Fibroblast of lung (primary cell): ENCODE results near the gene SLC6A4. TPM values are rescaled to one million over a fixed set of nuclear protein-coding genes. Genes with fewer than 3 reads are reported as not detected.

Experiments used
- DNase-seq, 2 donors: peaks; one replicate each; pipeline versions ENCODE4 v3.0.0 to v3.0.0-alpha.2; 2010; ENCODE audit warnings: low read depth in 2 of 2
- H2AFZ ChIP-seq: 2 replicates; pipeline ENCODE4 v1.5.1; 2012; ENCODE audit warnings: low read length, control low read depth, inconsistent platforms
- H3K27ac ChIP-seq: 2 replicates; pipeline ENCODE4 v1.5.1; 2011; ENCODE audit warnings: low read length, control low read depth; ENCODE audit not compliant: insufficient read depth
- H3K27me3 ChIP-seq: 2 replicates; pipeline ENCODE4 v1.5.1; 2011; ENCODE audit warnings: mild to moderate bottlenecking, low read length; ENCODE audit not compliant: control insufficient read depth, insufficient read depth
- H3K36me3 ChIP-seq: 2 replicates; pipeline ENCODE4 v1.5.1; 2011; ENCODE audit warnings: low read length; ENCODE audit not compliant: control insufficient read depth, insufficient read depth
- H3K4me1 ChIP-seq: 2 replicates; pipeline ENCODE4 v1.5.1; 2011; ENCODE audit warnings: low read length; ENCODE audit not compliant: control insufficient read depth, insufficient read depth; ENCODE audit errors: extremely low read depth
- H3K4me2 ChIP-seq: 2 replicates; pipeline ENCODE4 v1.5.1; 2011; ENCODE audit warnings: low read length, control low read depth; ENCODE audit not compliant: insufficient read depth; ENCODE audit errors: extremely low read depth
- H3K4me3 ChIP-seq, 4 experiments: fragments of 200-600 bp in 1 of 4; sonication (generic) in 1 of 4; replicated peaks in 1 of 4; 2 replicates each; pipeline ENCODE4 v1.5.1; 2011 to 2016; ENCODE audit warnings: low read length in 4 of 4, low read depth in 3 of 4, mild to moderate bottlenecking in 3 of 4, control low read depth in 2 of 4, inconsistent platforms in 1 of 4, mixed read lengths in 1 of 4; ENCODE audit not compliant: insufficient read depth in 1 of 4; ENCODE audit errors: control extremely low read depth in 1 of 4
- H3K79me2 ChIP-seq: 2 replicates; pipeline ENCODE4 v1.5.1; 2012; ENCODE audit warnings: mild to moderate bottlenecking, low read length, inconsistent platforms; ENCODE audit not compliant: control insufficient read depth, insufficient read depth
- H3K9ac ChIP-seq: 2 replicates; pipeline ENCODE4 v1.5.1; 2011; ENCODE audit warnings: mild to moderate bottlenecking, low read length, control low read depth; ENCODE audit not compliant: insufficient read depth
- H3K9me3 ChIP-seq: 2 replicates; pipeline ENCODE4 v1.5.1; 2012; ENCODE audit warnings: low read depth, low read length; ENCODE audit not compliant: control insufficient read depth, insufficient read depth
- H4K20me1 ChIP-seq: 2 replicates; pipeline ENCODE4 v1.5.1; 2011; ENCODE audit warnings: low read length; ENCODE audit not compliant: control insufficient read depth, insufficient read depth; ENCODE audit errors: extremely low read depth
- EZH2 ChIP-seq: IDR thresholded peaks from 2 replicates; pipeline ENCODE4 v1.5.1; 2012; ENCODE audit warnings: low read length, control low read depth, mild to moderate bottlenecking; ENCODE audit errors: missing control alignments
- polyA plus RNA-seq, 2 donors: library from polyadenylated mRNA; depleted of rRNA in 1 of 2; stranded (reverse) in 1 of 2; unstranded in 1 of 2; fragments of >200 nt; gene quantifications; 2 replicates each; pipeline ENCODE4 v1.2.1, GENCODE V29; 2011 to 2012; ENCODE audit warnings: missing spikeins in 1 of 2
- total RNA-seq: library from RNA; depleted of rRNA; stranded (reverse); fragments of >200 nt; gene quantifications from 2 replicates; pipeline ENCODE4 v1.2.1, GENCODE V29; 2014
- TF ChIP-seq, protein P1 (sequence below), 2 donors: IDR thresholded peaks in 1 of 2; conservative IDR thresholded peaks in 1 of 2; 1 replicate in 1 of 2; 2 replicates in 1 of 2; pipeline ENCODE4 v1.5.1; 2011 to 2012; ENCODE audit warnings: low read length in 2 of 2, control low read depth in 1 of 2, inconsistent platforms in 1 of 2, low read depth in 1 of 2, mild to moderate bottlenecking in 1 of 2

The SLC6A4 gene
- total and polyA plus RNA-seq, 2 donors (not counting 1 experiment from before 2014, with no cell fraction given) = not detected

DNA sequence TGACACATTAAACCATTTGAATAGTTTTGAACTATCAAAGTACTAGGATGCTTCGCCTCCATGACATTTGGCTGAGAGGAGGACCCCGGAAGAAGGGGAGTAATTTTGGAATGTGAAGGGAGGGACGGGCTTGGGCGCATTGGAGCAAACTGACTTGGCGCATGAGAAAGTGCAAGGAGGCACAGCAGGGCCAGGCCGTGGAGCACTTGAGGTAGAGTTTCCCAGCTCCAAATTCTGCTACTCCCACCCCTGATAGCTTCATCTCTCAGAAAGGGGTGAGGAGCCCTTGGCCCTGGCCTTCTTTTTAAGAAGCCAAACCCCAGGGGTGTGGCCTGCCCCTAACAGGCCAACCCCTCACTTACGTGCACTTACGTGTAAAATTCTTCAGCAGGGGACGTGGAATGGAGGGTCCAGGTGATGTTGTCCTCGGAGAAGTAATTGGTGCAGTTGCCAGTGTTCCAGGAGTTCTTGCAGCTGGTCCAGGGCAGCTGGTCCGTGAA lies 17.7 kb downstream of the SLC6A4 start:
- Histone ChIP-seq H3K79me2 (no peaks in the 10 kb centered on the region), H3K27me3 (peaks cover 16% of the 10 kb centered on the region), H3K9ac (no peak overlapping the region), H3K4me1 (no peaks in the 10 kb centered on the region), H3K36me3 (no peaks in the 10 kb centered on the region), H2AFZ (no peak overlapping the region), H3K4me3 (no peak overlapping the region), H3K4me2 (no peak overlapping the region), H4K20me1 (no peaks in the 10 kb centered on the region), H3K27ac (no peak overlapping the region), H3K9me3 (no peaks in the 10 kb centered on the region)
- TF ChIP-seq, protein P1, sequence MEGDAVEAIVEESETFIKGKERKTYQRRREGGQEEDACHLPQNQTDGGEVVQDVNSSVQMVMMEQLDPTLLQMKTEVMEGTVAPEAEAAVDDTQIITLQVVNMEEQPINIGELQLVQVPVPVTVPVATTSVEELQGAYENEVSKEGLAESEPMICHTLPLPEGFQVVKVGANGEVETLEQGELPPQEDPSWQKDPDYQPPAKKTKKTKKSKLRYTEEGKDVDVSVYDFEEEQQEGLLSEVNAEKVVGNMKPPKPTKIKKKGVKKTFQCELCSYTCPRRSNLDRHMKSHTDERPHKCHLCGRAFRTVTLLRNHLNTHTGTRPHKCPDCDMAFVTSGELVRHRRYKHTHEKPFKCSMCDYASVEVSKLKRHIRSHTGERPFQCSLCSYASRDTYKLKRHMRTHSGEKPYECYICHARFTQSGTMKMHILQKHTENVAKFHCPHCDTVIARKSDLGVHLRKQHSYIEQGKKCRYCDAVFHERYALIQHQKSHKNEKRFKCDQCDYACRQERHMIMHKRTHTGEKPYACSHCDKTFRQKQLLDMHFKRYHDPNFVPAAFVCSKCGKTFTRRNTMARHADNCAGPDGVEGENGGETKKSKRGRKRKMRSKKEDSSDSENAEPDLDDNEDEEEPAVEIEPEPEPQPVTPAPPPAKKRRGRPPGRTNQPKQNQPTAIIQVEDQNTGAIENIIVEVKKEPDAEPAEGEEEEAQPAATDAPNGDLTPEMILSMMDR (conservative IDR thresholded peaks at IDR 0.05 in 1 of 2, IDR thresholded peaks at IDR 0.05 in 1 of 2; ENCODE audit: low read depth in 1 of 2, low read length in 2 of 2) = no peak
- TF ChIP-seq EZH2 = no peak
- DNase-seq = no peak

DNA sequence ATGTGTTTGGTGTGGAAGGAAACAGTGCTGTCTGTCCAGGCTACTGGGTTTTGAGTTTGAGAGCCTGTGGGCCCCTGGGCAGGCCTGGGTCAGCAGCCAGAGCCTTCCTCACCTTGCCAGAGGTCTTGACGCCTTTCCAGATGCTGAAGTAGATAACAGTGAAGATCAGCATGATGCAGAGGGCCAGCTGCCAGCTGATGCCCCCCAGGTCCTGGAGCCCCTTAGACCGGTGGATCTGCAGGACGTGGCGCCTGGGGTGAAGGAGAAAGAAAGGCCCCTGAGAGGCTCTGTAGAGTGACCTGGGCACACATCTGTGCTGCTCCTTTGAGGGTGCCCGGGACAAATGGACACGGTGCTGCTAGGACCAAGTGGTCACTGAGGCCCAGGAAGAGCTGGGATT lies 18.4 kb downstream of the SLC6A4 start:
- no peak overlapping the region for H3K27ac ChIP-seq
- no peaks in the 10 kb centered on the region for H4K20me1 ChIP-seq
- no peak for DNase-seq

DNA sequence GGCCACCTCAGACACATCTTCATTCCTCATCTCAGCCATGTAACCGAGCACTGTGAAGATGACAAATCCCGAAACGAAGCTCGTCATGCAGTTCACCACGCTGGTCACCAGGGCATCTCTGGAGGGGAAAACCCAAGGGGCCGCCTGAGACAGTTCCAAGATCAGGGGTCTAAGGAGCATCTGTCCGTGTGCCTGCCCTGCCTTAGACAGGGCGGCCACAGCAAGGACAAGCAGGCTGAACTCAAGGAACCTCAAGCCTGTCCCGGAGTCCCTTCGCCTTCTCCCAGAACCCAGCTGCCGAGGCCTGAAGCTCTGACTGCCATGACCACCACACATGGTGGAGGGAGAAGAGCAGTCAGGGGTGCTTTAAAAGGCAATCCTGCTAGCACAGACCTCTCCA lies 22.7 kb downstream of the SLC6A4 start:
- Histone ChIP-seq H3K4me2 (no peak overlapping the region), H3K4me1 (no peaks in the 10 kb centered on the region), H2AFZ (no peak overlapping the region), H3K27ac (no peak overlapping the region), H3K79me2 (no peaks in the 10 kb centered on the region), H4K20me1 (no peaks in the 10 kb centered on the region), H3K9ac (no peak overlapping the region), H3K36me3 (no peaks in the 10 kb centered on the region), H3K9me3 (no peaks in the 10 kb centered on the region), H3K27me3 (peaks cover 8% of the 10 kb centered on the region), H3K4me3 (no peak overlapping the region)
- no peak for DNase-seq
- no peak for TF ChIP-seq EZH2
- TF ChIP-seq, protein P1 (conservative IDR thresholded peaks at IDR 0.05 in 1 of 2, IDR thresholded peaks at IDR 0.05 in 1 of 2; ENCODE audit: low read depth in 1 of 2, low read length in 2 of 2) = no peak

More for the DNA sequence above, 18.4 kb downstream of the SLC6A4 start:
- Histone ChIP-seq H3K9me3 (no peaks in the 10 kb centered on the region), H3K79me2 (no peaks in the 10 kb centered on the region), H2AFZ (no peak overlapping the region), H3K27me3 (peaks cover 14% of the 10 kb centered on the region), H3K9ac (no peak overlapping the region), H3K4me3 (no peak overlapping the region), H3K4me1 (no peaks in the 10 kb centered on the region), H3K36me3 (no peaks in the 10 kb centered on the region), H3K4me2 (no peak overlapping the region)
- no peak for TF ChIP-seq EZH2
- TF ChIP-seq, protein P1 (conservative IDR thresholded peaks at IDR 0.05 in 1 of 2, IDR thresholded peaks at IDR 0.05 in 1 of 2; ENCODE audit: low read depth in 1 of 2, low read length in 2 of 2) = no peak
